ENCODE results near the gene LRPPRC. TPM values are rescaled to one million over a fixed set of nuclear protein-coding genes. Genes with fewer than 3 reads are reported as not detected.

Gene LRPPRC
- total RNA-seq, 4 donors from 2014 or later, result 40.9 to 61.8 (median 49.5) TPM

DNA sequence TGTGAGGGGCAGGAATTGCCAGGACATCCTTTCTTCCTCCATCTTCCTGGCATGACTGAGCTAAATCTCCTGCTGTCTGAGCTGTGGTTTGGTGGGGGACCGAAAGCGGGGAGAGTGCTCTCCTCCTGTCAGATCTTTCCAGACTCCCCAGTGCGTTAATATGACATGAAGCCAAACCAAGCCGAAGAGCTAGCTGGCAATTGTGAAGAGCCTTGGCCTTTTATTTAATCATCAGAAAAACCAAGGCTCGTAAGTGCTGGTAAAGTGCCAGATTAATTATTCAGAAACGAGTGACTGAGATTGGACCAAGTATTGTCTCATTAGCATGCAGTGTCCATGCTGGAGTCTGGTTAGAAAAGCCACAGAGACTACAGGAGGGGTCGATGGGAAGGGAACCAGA, 14.5 kb upstream of the LRPPRC start:
- no peak for ATAC-seq
- H3K4me3 ChIP-seq, result no peak overlapping the region
- no peaks in the 10 kb centered on the region for H3K9me3 ChIP-seq
- peaks cover 42% of the 10 kb centered on the region for H3K27me3 ChIP-seq
- H3K36me3 ChIP-seq, result no peaks in the 10 kb centered on the region
- TF ChIP-seq EP300 (IDR thresholded peaks at IDR 0.05) (no peak), POLR2A (IDR thresholded peaks at IDR 0.05) (no peak), POLR2AphosphoS5 (IDR thresholded peaks at IDR 0.05) (no peak)
- TF ChIP-seq, protein P1, sequence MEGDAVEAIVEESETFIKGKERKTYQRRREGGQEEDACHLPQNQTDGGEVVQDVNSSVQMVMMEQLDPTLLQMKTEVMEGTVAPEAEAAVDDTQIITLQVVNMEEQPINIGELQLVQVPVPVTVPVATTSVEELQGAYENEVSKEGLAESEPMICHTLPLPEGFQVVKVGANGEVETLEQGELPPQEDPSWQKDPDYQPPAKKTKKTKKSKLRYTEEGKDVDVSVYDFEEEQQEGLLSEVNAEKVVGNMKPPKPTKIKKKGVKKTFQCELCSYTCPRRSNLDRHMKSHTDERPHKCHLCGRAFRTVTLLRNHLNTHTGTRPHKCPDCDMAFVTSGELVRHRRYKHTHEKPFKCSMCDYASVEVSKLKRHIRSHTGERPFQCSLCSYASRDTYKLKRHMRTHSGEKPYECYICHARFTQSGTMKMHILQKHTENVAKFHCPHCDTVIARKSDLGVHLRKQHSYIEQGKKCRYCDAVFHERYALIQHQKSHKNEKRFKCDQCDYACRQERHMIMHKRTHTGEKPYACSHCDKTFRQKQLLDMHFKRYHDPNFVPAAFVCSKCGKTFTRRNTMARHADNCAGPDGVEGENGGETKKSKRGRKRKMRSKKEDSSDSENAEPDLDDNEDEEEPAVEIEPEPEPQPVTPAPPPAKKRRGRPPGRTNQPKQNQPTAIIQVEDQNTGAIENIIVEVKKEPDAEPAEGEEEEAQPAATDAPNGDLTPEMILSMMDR (IDR thresholded peaks at IDR 0.05), result no peak
- no peaks in the 10 kb centered on the region for H3K4me1 ChIP-seq
- H3K27ac ChIP-seq, result no peak overlapping the region
- WGBS, 2 donors (ENCODE audit: low coverage in 1 of 2), result 60 to 61% methylated on average over 4 of the region's 7 CpGs

DNA sequence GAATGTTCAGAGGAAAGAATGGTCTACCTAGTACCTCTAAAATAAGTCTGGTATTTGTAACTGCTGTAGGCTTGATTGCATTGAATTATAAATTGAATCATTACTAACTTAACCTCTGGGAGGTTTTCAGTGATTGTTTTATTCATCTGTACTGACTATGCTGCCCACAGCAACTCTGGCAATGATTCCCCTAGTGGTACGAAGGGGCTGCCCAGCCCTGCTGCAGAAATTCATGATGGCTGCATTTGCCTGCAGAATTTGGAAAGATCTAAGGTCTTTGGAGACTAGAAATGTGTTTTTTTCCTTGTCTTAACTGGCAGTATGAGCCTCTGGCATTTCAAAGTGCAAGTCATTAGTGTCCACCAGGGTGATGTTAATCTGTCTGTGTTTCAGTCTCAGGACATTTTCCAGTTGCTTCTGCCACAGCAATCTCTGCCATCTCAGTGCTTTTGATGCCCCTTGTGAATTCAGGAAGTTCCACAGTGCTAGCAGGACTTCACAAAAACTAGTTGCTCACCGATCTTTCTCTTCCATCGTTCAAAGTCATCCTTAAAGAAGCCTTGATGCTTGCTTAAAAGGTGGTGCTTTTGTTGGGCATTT, 13.4 kb upstream of the LRPPRC start:
- Histone ChIP-seq H3K27me3 (peaks cover 37% of the 10 kb centered on the region), H3K9me3 (no peaks in the 10 kb centered on the region), H3K36me3 (no peaks in the 10 kb centered on the region), H3K4me1 (no peaks in the 10 kb centered on the region), H3K27ac (no peak overlapping the region), H3K4me3 (no peak overlapping the region)
- no peak for ATAC-seq
- 61 to 65% methylated on average over 3 of the region's 3 CpGs for WGBS, 2 donors (ENCODE audit: low coverage in 1 of 2)
- TF ChIP-seq EP300 (IDR thresholded peaks at IDR 0.05) (no peak), POLR2AphosphoS5 (IDR thresholded peaks at IDR 0.05) (no peak), POLR2A (IDR thresholded peaks at IDR 0.05) (no peak)
- TF ChIP-seq, protein P1 (IDR thresholded peaks at IDR 0.05), result no peak

DNA sequence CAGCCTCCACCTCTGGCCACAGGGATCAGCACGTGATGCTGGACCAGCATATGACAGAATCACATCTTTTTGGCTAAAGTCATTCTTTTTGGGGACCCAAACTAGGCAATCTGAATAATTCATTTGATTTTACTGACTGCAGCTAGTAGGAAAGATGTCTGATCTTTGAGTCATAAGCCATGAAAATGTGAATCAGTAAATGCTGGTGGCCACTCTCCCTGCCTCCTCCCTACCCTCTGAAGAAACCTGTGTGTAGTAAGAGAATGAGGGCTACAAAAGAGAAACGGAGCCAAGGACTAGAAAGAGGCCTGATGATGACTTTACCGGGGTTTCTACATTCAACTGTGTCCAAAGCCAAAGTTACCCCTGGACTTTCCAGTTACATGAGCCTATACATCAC, 10.1 kb upstream of the LRPPRC start:
- Histone ChIP-seq H3K9me3 (no peaks in the 10 kb centered on the region), H3K27ac (no peak overlapping the region), H3K36me3 (no peaks in the 10 kb centered on the region), H3K4me1 (no peaks in the 10 kb centered on the region), H3K4me3 (no peak overlapping the region), H3K27me3 (peaks cover 10% of the 10 kb centered on the region)
- no peak for TF ChIP-seq EP300 (IDR thresholded peaks at IDR 0.05)
- no peak for TF ChIP-seq POLR2A (IDR thresholded peaks at IDR 0.05)
- TF ChIP-seq, protein P1 (IDR thresholded peaks at IDR 0.05), result no peak
- no peak for TF ChIP-seq POLR2AphosphoS5 (IDR thresholded peaks at IDR 0.05)
- ATAC-seq, result no peak
- WGBS, 2 donors (ENCODE audit: low coverage in 1 of 2), result 69 to 88% methylated on average over 3 of the region's 3 CpGs

DNA sequence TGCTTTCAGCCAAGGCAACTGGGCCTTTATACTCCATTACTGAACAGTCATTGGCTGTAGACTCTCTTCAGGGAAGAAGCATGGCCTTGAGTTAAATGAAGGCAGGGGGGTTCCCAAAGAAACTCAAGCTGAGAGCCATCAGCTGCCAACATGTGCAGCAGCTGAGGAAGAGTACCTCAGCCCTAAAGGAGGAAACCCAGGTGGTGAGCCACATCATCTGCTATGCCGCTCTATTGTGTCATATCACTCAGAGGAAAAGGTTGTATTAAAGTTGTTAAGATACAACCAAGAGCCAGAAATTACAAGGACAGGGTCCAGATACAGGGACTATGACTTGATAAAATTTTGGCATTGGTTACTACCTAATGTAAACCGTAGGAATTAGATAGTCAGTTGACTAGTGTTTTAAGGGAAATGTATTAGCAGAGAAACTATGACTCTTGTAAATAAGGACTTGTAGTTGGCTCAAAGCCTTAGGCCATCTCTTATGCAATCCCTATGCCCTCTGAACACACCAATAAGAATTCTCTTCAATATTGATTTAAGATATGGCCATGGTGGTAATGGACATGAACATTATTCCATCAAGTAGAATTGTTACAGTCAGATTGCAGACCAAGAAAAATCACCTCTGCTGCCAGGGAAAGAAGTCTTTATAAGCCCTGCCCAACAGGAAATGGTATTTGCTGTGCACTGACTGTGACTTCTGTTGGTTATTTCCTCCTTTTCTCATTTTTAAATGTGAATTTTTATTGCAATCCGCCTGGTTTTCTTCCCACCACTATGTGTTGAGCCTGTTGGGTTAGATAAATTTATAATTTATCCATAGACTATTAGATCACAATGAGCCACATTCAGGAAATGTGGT, 9.2 kb upstream of the LRPPRC start:
- WGBS, 2 donors (ENCODE audit: low coverage in 1 of 2), result 67 to 77% methylated on average over 3 of the region's 3 CpGs
- H3K9me3 ChIP-seq, result no peaks in the 10 kb centered on the region
- no peaks in the 10 kb centered on the region for H3K36me3 ChIP-seq
- peaks cover 3% of the 10 kb centered on the region for H3K27me3 ChIP-seq
- TF ChIP-seq POLR2A (IDR thresholded peaks at IDR 0.05) (no peak), EP300 (IDR thresholded peaks at IDR 0.05) (no peak), POLR2AphosphoS5 (IDR thresholded peaks at IDR 0.05) (no peak)
- TF ChIP-seq, protein P1 (IDR thresholded peaks at IDR 0.05), result no peak
- ATAC-seq, result no peak
- H3K4me3 ChIP-seq, result no peak overlapping the region
- no peak overlapping the region for H3K27ac ChIP-seq
- H3K4me1 ChIP-seq, result no peaks in the 10 kb centered on the region
